HepG2 (cell line): ENCODE data around the gene MAP3K2. TPM values are rescaled to one million over a fixed set of nuclear protein-coding genes. Genes with fewer than 3 reads are reported as not detected.

Experiments
- KIAA2018 ChIP-seq: sonication (generic); formaldehyde crosslinking; IDR thresholded peaks from 2 replicates; pipeline ENCODE4 v1.5.0; 2020; ENCODE audit warnings: mild to moderate bottlenecking, missing genetic modification reagents, borderline replicate concordance
- TFAP4 ChIP-seq: sonication (generic); IDR thresholded peaks from 2 replicates; pipeline ENCODE4 v1.6.1; 2016; ENCODE audit warnings: low read depth, borderline replicate concordance
- THAP8 ChIP-seq: sonication (generic); formaldehyde crosslinking; IDR thresholded peaks from 2 replicates; pipeline ENCODE4 v1.5.1; 2020; ENCODE audit warnings: missing genetic modification reagents, mild to moderate bottlenecking, borderline replicate concordance
- ZNF33B ChIP-seq: sonication (generic); formaldehyde crosslinking; IDR thresholded peaks from 2 replicates; pipeline ENCODE4 v1.5.1; 2020; ENCODE audit warnings: mild to moderate bottlenecking, missing genetic modification reagents
- ZNF343 ChIP-seq: sonication (generic); formaldehyde crosslinking; IDR thresholded peaks from 2 replicates; pipeline ENCODE4 v1.4.0; 2020; ENCODE audit warnings: mild to moderate bottlenecking, missing genetic modification reagents
- ZNF549 ChIP-seq: sonication (generic); formaldehyde crosslinking; IDR thresholded peaks from 2 replicates; pipeline ENCODE4 v1.5.0; 2020; ENCODE audit warnings: missing genetic modification reagents
- polyA plus RNA-seq, 8 experiments: library from polyadenylated mRNA; depleted of rRNA in 3 of 8; stranded (reverse) in 7 of 8; unstranded in 1 of 8; fragments of >200 nt; fragmentation: Illumina TruSeq in 4 of 8; extraction: Trizol in 4 of 8; gene quantifications; 2 replicates each; pipeline versions ENCODE4 v1.2.1 to v1.2.3, GENCODE V29; 2011 to 2016; ENCODE audit warnings: low read depth in 4 of 8, missing spikeins in 1 of 8, mixed read lengths in 1 of 8; ENCODE audit not compliant: insufficient read depth in 1 of 8
- total RNA-seq, 5 experiments: library from RNA; depleted of rRNA; stranded (reverse); fragments of >200 nt; fragmentation: Illumina TruSeq; extraction: Trizol; gene quantifications; 2 replicates each; pipeline ENCODE4 v1.2.3, GENCODE V29; 2016; ENCODE audit warnings: low read depth in 1 of 5

MAP3K2 gene
- total and polyA plus RNA-seq, 2 of the 13 experiments (the other 11 are each of a cell fraction or from before 2014, with no cell fraction given): 12.2 to 37.2 TPM

GRCh38 chr2:127377262-127377661, 10.5 kb downstream of the MAP3K2 start (continued):
- TF ChIP-seq THAP8 (CRISPR knock-in tag): no peak
- TF ChIP-seq TFAP4: no peak
- TF ChIP-seq KIAA2018 (CRISPR knock-in tag): no peak
- TF ChIP-seq ZNF343 (CRISPR knock-in tag): no peak
- no peak for TF ChIP-seq ZNF33B (CRISPR knock-in tag)
- no peak for TF ChIP-seq ZNF549 (CRISPR knock-in tag)
